Mesenchymal stem cell (in vitro differentiated cells and primary cell): ENCODE data around the gene WNK4.
A peak's percentile ranks its signal among the peaks of the same experiment; 100 is the strongest.

ENCODE experiments used
- DNase-seq: peaks from one replicate; pipeline ENCODE4 v3.0.0-alpha.2; 2013
- H2AFZ ChIP-seq: one replicate; pipeline ENCODE4 v1.6.1; 2013; ENCODE audit warnings: low read depth, mild to moderate bottlenecking, control low read depth, inconsistent platforms, low read length, moderate library complexity
- H2AK5ac ChIP-seq: 2 replicates; pipeline ENCODE4 v1.6.1; 2013; ENCODE audit warnings: low read length, moderate library complexity, mild to moderate bottlenecking, inconsistent platforms; ENCODE audit not compliant: severe bottlenecking
- H2BK120ac ChIP-seq: one replicate; pipeline ENCODE4 v1.6.1; 2013; ENCODE audit warnings: low read depth, mild to moderate bottlenecking, inconsistent platforms, low read length, moderate library complexity
- H2BK12ac ChIP-seq, 2 experiments: one replicate each; pipeline ENCODE4 v1.6.1; 2013; ENCODE audit warnings: inconsistent platforms in 2 of 2, low read length in 2 of 2, mild to moderate bottlenecking in 2 of 2, moderate library complexity in 2 of 2, control low read depth in 1 of 2
- H2BK15ac ChIP-seq: one replicate; pipeline ENCODE4 v1.6.1; 2013; ENCODE audit warnings: mild to moderate bottlenecking, low read depth, inconsistent platforms; ENCODE audit not compliant: poor library complexity, severe bottlenecking
- H2BK5ac ChIP-seq: 2 replicates; pipeline ENCODE4 v1.6.1; 2013; ENCODE audit warnings: low read depth, mild to moderate bottlenecking, low read length, control low read depth, inconsistent platforms; ENCODE audit not compliant: poor library complexity, severe bottlenecking
- H3K14ac ChIP-seq, 2 experiments: one replicate each; pipeline ENCODE4 v1.6.1; 2013; ENCODE audit warnings: inconsistent platforms in 2 of 2, low read length in 2 of 2, control low read depth in 1 of 2, mild to moderate bottlenecking in 1 of 2, moderate library complexity in 1 of 2
- H3K18ac ChIP-seq, 2 experiments: one replicate each; pipeline ENCODE4 v1.6.1; 2013; ENCODE audit warnings: inconsistent platforms in 2 of 2, low read length in 2 of 2, control low read depth in 1 of 2, low read depth in 1 of 2, mild to moderate bottlenecking in 1 of 2
- H3K23ac ChIP-seq, 2 experiments: one replicate each; pipeline ENCODE4 v1.6.1; 2013; ENCODE audit warnings: inconsistent platforms in 2 of 2, low read length in 2 of 2, mild to moderate bottlenecking in 2 of 2, moderate library complexity in 2 of 2, control low read depth in 1 of 2
- H3K27ac ChIP-seq: 2 replicates; pipeline ENCODE4 v1.5.1; 2013; ENCODE audit warnings: mild to moderate bottlenecking, moderate library complexity, low read length, control low read depth, inconsistent platforms; ENCODE audit not compliant: poor library complexity, severe bottlenecking
- H3K27me3 ChIP-seq, 2 experiments: 2 replicates each; pipeline versions ENCODE4 v1.6.1 to v1.7.0; 2013; ENCODE audit warnings: low read length in 2 of 2, mild to moderate bottlenecking in 2 of 2, moderate library complexity in 2 of 2, control low read depth in 1 of 2, inconsistent platforms in 1 of 2; ENCODE audit not compliant: control insufficient read depth in 1 of 2, insufficient read depth in 1 of 2
- H3K36me3 ChIP-seq, 2 experiments: 2 replicates each; pipeline versions ENCODE4 v1.6.1 to v1.7.0; 2013; ENCODE audit warnings: low read length in 2 of 2, control low read depth in 1 of 2, inconsistent platforms in 1 of 2, low read depth in 1 of 2, mild to moderate bottlenecking in 1 of 2; ENCODE audit not compliant: insufficient read depth in 2 of 2, control insufficient read depth in 1 of 2
- H3K4ac ChIP-seq, 2 experiments: one replicate each; pipeline ENCODE4 v1.6.1; 2013; ENCODE audit warnings: inconsistent platforms in 2 of 2, low read length in 2 of 2, mild to moderate bottlenecking in 2 of 2, moderate library complexity in 2 of 2, control low read depth in 1 of 2, low read depth in 1 of 2
- H3K4me1 ChIP-seq: 2 replicates; pipeline ENCODE4 v1.6.1; 2013; ENCODE audit warnings: low read depth, low read length, control low read depth; ENCODE audit not compliant: control insufficient read depth, insufficient read depth
- H3K4me2 ChIP-seq: 2 replicates; pipeline ENCODE4 v1.6.1; 2013; ENCODE audit warnings: low read length, mild to moderate bottlenecking, inconsistent platforms; ENCODE audit not compliant: poor library complexity, severe bottlenecking
- H3K4me3 ChIP-seq, 2 experiments: 2 replicates each; pipeline versions ENCODE4 v1.5.1 to v1.7.0; 2013; ENCODE audit warnings: low read length in 2 of 2, mild to moderate bottlenecking in 2 of 2, control low read depth in 1 of 2, low read depth in 1 of 2; ENCODE audit not compliant: insufficient read depth in 1 of 2
- H3K79me1 ChIP-seq: replicated peaks from 2 replicates; pipeline ENCODE4 v1.6.1; 2013; ENCODE audit warnings: mild to moderate bottlenecking, control low read depth, low read length, inconsistent platforms; ENCODE audit not compliant: poor library complexity, severe bottlenecking
- H3K9ac ChIP-seq: 2 replicates; pipeline ENCODE4 v1.7.0; 2013; ENCODE audit warnings: mild to moderate bottlenecking, low read length, moderate library complexity
- H3K9me3 ChIP-seq: 2 replicates; pipeline ENCODE4 v1.7.0; 2013; ENCODE audit warnings: mild to moderate bottlenecking, low read length; ENCODE audit not compliant: control insufficient read depth
- H4K8ac ChIP-seq: one replicate; pipeline ENCODE4 v1.6.1; 2013; ENCODE audit warnings: inconsistent platforms, mild to moderate bottlenecking, low read length, moderate library complexity
- H4K91ac ChIP-seq: one replicate; pipeline ENCODE4 v1.6.1; 2013; ENCODE audit warnings: mild to moderate bottlenecking, low read length, inconsistent platforms
- WGBS: methylation state at CpG from one replicate; pipeline ENCODE4 v1.1.7; 2013; ENCODE audit warnings: mixed read lengths; 5-methylcytosine and 5-hydroxymethylcytosine counted together

Gene WNK4

GRCh38 chr17:42844271-42844670 lies 63.9 kb downstream of the WNK4 start, which contains the start of gene AOC2:
Gene AOC2 (plus strand): TSS chr17:42844580. CDS start chr17:42844627, 47 bp downstream.
- Histone ChIP-seq H3K23ac (no peak within 1 kb of the TSS), H3K4me2 (no peak within 1 kb of the TSS), H2BK15ac (no peak within 1 kb of the TSS), H3K79me1 (peaks cover 15% of the 10 kb centered on the region), H2AFZ (no peak within 1 kb of the TSS), H3K36me3 (peaks cover 59% of the 10 kb centered on the region in 2 experiments), H3K27me3 (peaks cover 0 to 5% of the 10 kb centered on the region in 2 experiments), H3K9me3 (no peaks in the 10 kb centered on the region), H4K8ac (no peak within 1 kb of the TSS), H3K14ac (no peak within 1 kb of the TSS), H3K27ac (no peak within 1 kb of the TSS), H2BK12ac (no peak within 1 kb of the TSS), H4K91ac (no peak within 1 kb of the TSS), H3K18ac (no peak within 1 kb of the TSS), H3K4me1 (peaks cover 7% of the 10 kb centered on the region), H2BK5ac (no peak within 1 kb of the TSS), H2BK120ac (no peak within 1 kb of the TSS), H3K4ac (no peak within 1 kb of the TSS), H2AK5ac (no peak within 1 kb of the TSS), H3K9ac (peak within 1 kb of the TSS; percentile 44), H3K4me3 (no peak within 1 kb of the TSS)
- no peak for DNase-seq
- WGBS = 95% methylated on average over 4 of the region's 4 CpGs

- no peak overlapping the region for H2BK12ac ChIP-seq
- H3K4ac ChIP-seq = no peak overlapping the region
- H3K9ac ChIP-seq = no peak overlapping the region
- peaks cover 10% of the 10 kb centered on the region for H3K4me1 ChIP-seq
- no peak overlapping the region for H3K23ac ChIP-seq
- no peak for DNase-seq
- peaks cover 14% of the 10 kb centered on the region for H3K79me1 ChIP-seq
- H3K4me3 ChIP-seq = no peak overlapping the region
- H3K27me3 ChIP-seq = peaks cover 5% of the 10 kb centered on the region in 2 experiments
- H4K91ac ChIP-seq = no peak overlapping the region
- no peak overlapping the region for H2BK5ac ChIP-seq
- H3K9me3 ChIP-seq = no peaks in the 10 kb centered on the region
- H3K18ac ChIP-seq = no peak overlapping the region
- peaks cover 54% of the 10 kb centered on the region in 2 experiments for H3K36me3 ChIP-seq
- no peak overlapping the region for H3K27ac ChIP-seq
- WGBS = 98% methylated on average over 24 of the region's 24 CpGs
- no peak overlapping the region for H2BK15ac ChIP-seq
- H4K8ac ChIP-seq = no peak overlapping the region
- H2AFZ ChIP-seq = no peak overlapping the region
- no peak overlapping the region for H3K4me2 ChIP-seq
- H2BK120ac ChIP-seq = no peak overlapping the region
- H3K14ac ChIP-seq = no peak overlapping the region
- no peak overlapping the region for H2AK5ac ChIP-seq
Measured at GRCh38 chr17:42844761-42845555, 64.5 kb downstream of the WNK4 start.

GRCh38 chr17:42845556-42845917 lies 65.1 kb downstream of the WNK4 start:
- peak overlapping the region; percentile 44 for H3K9ac ChIP-seq
- no peak overlapping the region for H3K4me2 ChIP-seq
- H3K36me3 ChIP-seq = peaks cover 49 to 50% of the 10 kb centered on the region in 2 experiments
- no peak overlapping the region for H3K27ac ChIP-seq
- H3K4me1 ChIP-seq = peaks cover 11% of the 10 kb centered on the region
- H2AFZ ChIP-seq = no peak overlapping the region
- H2BK15ac ChIP-seq = no peak overlapping the region
- H4K91ac ChIP-seq = no peak overlapping the region
- WGBS = 97% methylated on average over 12 of the region's 12 CpGs
- no peak overlapping the region for H2BK5ac ChIP-seq
- H2AK5ac ChIP-seq = no peak overlapping the region
- no peak overlapping the region for H3K4me3 ChIP-seq
- no peak overlapping the region for H3K14ac ChIP-seq
- H3K27me3 ChIP-seq = peaks cover 5 to 11% of the 10 kb centered on the region in 2 experiments
- H2BK120ac ChIP-seq = no peak overlapping the region
- H3K79me1 ChIP-seq = peaks cover 14% of the 10 kb centered on the region
- no peak overlapping the region for H4K8ac ChIP-seq
- no peak overlapping the region for H2BK12ac ChIP-seq
- no peaks in the 10 kb centered on the region for H3K9me3 ChIP-seq
- no peak overlapping the region for H3K23ac ChIP-seq
- no peak overlapping the region for H3K18ac ChIP-seq
- DNase-seq = no peak
- no peak overlapping the region for H3K4ac ChIP-seq

GRCh38 chr17:42845918-42846593 lies 65.6 kb downstream of the WNK4 start:
- no peak overlapping the region for H3K23ac ChIP-seq
- no peak overlapping the region for H3K4me2 ChIP-seq
- H2BK120ac ChIP-seq = no peak overlapping the region
- whole genome bisulfite sequencing = 93% methylated on average over 6 of the region's 7 CpGs
- no peak overlapping the region for H2BK15ac ChIP-seq
- H3K9ac ChIP-seq = peak overlapping the region; percentile 44
- H2BK5ac ChIP-seq = no peak overlapping the region
- H2BK12ac ChIP-seq = no peak overlapping the region
- no peaks in the 10 kb centered on the region for H3K9me3 ChIP-seq
- H3K4ac ChIP-seq = no peak overlapping the region
- peaks cover 11% of the 10 kb centered on the region for H3K4me1 ChIP-seq
- H3K27me3 ChIP-seq = peaks cover 5 to 16% of the 10 kb centered on the region in 2 experiments
- DNase-seq = no peak
- H3K18ac ChIP-seq = no peak overlapping the region
- H3K27ac ChIP-seq = no peak overlapping the region
- no peak overlapping the region for H4K8ac ChIP-seq
- H2AK5ac ChIP-seq = no peak overlapping the region
- no peak overlapping the region for H4K91ac ChIP-seq
- no peak overlapping the region for H3K4me3 ChIP-seq
- no peak overlapping the region for H3K14ac ChIP-seq
- H2AFZ ChIP-seq = no peak overlapping the region
- H3K36me3 ChIP-seq = peaks cover 46 to 47% of the 10 kb centered on the region in 2 experiments
- peaks cover 14% of the 10 kb centered on the region for H3K79me1 ChIP-seq
